HG03108 (cell line): ENCODE data around the gene VPS4A.
A peak's percentile ranks its signal among the peaks of the same experiment; 100 is the strongest.
"Not testable (repeated sequence)": the region's sequence is repeated elsewhere in the genome, so short reads cannot be mapped to it uniquely, and the experiment has no call there.

Experiments used
- ATAC-seq: cut with Tn5 transposase; IDR thresholded peaks from one replicate; pipeline ENCODE4 v1.9.1; 2021; ENCODE audit warnings: moderate library complexity; ENCODE audit not compliant: unreplicated experiment

VPS4A gene

GRCh38 chr16:69326172-69326873 is 15.2 kb downstream of the VPS4A start:
- ATAC-seq, result no peak

- ATAC-seq, result no peak
These were observed 16.6 kb downstream of the VPS4A start for GRCh38 chr16:69327585-69328310.

- ATAC-seq, result no peak
These were observed 17.7 kb downstream of the VPS4A start for GRCh38 chr16:69328854-69329316.

- peak; percentile 4 for ATAC-seq
These were observed 18.5 kb downstream of the VPS4A start for GRCh38 chr16:69329369-69330285.

- ATAC-seq, result peak; percentile 91
These were observed 19.3 kb downstream of the VPS4A start, which contains the start of gene PDF for GRCh38 chr16:69330286-69331109. Gene PDF (minus strand): TSS chr16:69330588. CDS start chr16:69330570, 18 bp downstream.

GRCh38 chr16:69334696-69335095 is 23.5 kb downstream of the VPS4A start:
- ATAC-seq, result no peak

- ATAC-seq, result no peak
These were observed 27.6 kb downstream of the VPS4A start for GRCh38 chr16:69338557-69339288.

GRCh38 chr16:69339289-69340094 is 28.3 kb downstream of the VPS4A start, which contains the start of the genes COG8 and NIP7:
Gene COG8 (minus strand): TSS chr16:69339564. CDS start chr16:69339552, 12 bp downstream.
Gene NIP7 (plus strand): TSS chr16:69339772. CDS start chr16:69339830, 58 bp downstream.
- ATAC-seq, result peak; percentile 82

- no peak for ATAC-seq
These were observed 29.0 kb downstream of the VPS4A start for GRCh38 chr16:69340095-69340644.

GRCh38 chr16:69344171-69344570 is 33.0 kb downstream of the VPS4A start:
- ATAC-seq, result no peak

GRCh38 chr16:69345923-69346322 is 34.8 kb downstream of the VPS4A start:
- ATAC-seq, result no peak

GRCh38 chr16:69346683-69347082 is 35.5 kb downstream of the VPS4A start:
- ATAC-seq, result no peak

GRCh38 chr16:69348222-69348621 is 37.1 kb downstream of the VPS4A start:
- ATAC-seq, result no peak

- ATAC-seq, result no peak
These were observed 38.4 kb downstream of the VPS4A start for GRCh38 chr16:69349536-69349935.

GRCh38 chr16:69350536-69351133 is 39.5 kb downstream of the VPS4A start:
- no peak for ATAC-seq

GRCh38 chr16:69351309-69352027 is 40.3 kb downstream of the VPS4A start, which contains the start of gene TMED6:
Gene TMED6 (minus strand): TSS chr16:69351786. CDS start chr16:69351753, 33 bp downstream.
- no peak for ATAC-seq

GRCh38 chr16:69360070-69360469 is 48.9 kb downstream of the VPS4A start:
- ATAC-seq, result not testable (repeated sequence)
